Lung (tissue), 12 donors: ENCODE data around the gene PDGFB. TPM values are rescaled to one million over a fixed set of nuclear protein-coding genes. Genes with fewer than 3 reads are reported as not detected.

Experiments
- ATAC-seq: fragments of 200-7000 bp; cut with Tn5 transposase; one replicate; pipeline ENCODE4 v1.9.1; 2020; ENCODE audit warnings: moderate number of reproducible peaks; ENCODE audit not compliant: insufficient read depth, low FRiP score
- DNase-seq, 3 donors: peaks; one replicate each; pipeline ENCODE4 v3.0.0-alpha.2; 2013 to 2017
- H3K27ac ChIP-seq, 2 donors: one replicate each; pipeline ENCODE4 v1.5.1; 2013; ENCODE audit warnings: mild to moderate bottlenecking in 2 of 2, moderate library complexity in 2 of 2, control low read depth in 1 of 2, inconsistent platforms in 1 of 2, low read depth in 1 of 2, low read length in 1 of 2
- H3K27me3 ChIP-seq, 3 donors: one replicate each; pipeline ENCODE4 v1.5.1; 2013; ENCODE audit warnings: low read length in 2 of 3; ENCODE audit not compliant: control insufficient read depth in 3 of 3, insufficient read depth in 3 of 3
- H3K36me3 ChIP-seq, 4 donors: one replicate each; pipeline ENCODE4 v1.5.1; 2013; ENCODE audit warnings: low read length in 4 of 4, mild to moderate bottlenecking in 1 of 4, moderate library complexity in 1 of 4; ENCODE audit not compliant: control insufficient read depth in 4 of 4, insufficient read depth in 4 of 4
- H3K4me1 ChIP-seq, 5 donors: one replicate each; pipeline ENCODE4 v1.5.1; 2013; ENCODE audit warnings: low read length in 5 of 5, mild to moderate bottlenecking in 2 of 5, moderate library complexity in 1 of 5; ENCODE audit not compliant: control insufficient read depth in 5 of 5, insufficient read depth in 5 of 5
- H3K4me3 ChIP-seq: one replicate; pipeline ENCODE4 v1.5.1; 2013; ENCODE audit warnings: mild to moderate bottlenecking, control low read depth, moderate library complexity
- H3K9ac ChIP-seq, 2 donors: one replicate each; pipeline ENCODE4 v1.5.1; 2013; ENCODE audit warnings: low read length in 2 of 2, control low read depth in 1 of 2; ENCODE audit not compliant: insufficient read depth in 1 of 2
- H3K9me3 ChIP-seq, 4 donors: one replicate each; pipeline ENCODE4 v1.5.1; 2013; ENCODE audit warnings: low read length in 3 of 4, mild to moderate bottlenecking in 1 of 4, moderate library complexity in 1 of 4; ENCODE audit not compliant: control insufficient read depth in 4 of 4, insufficient read depth in 3 of 4
- WGBS, 2 donors: extraction: QIAGEN DNeasy Blood & Tissue Kit; methylation state at CpG; one replicate each; pipeline ENCODE4 v1.1.7; 2013; 5-methylcytosine and 5-hydroxymethylcytosine counted together
- polyA plus RNA-seq, 2 donors: library from polyadenylated mRNA; stranded (reverse); fragments of 200-250 nt; gene quantifications; one replicate each; pipeline ENCODE4 v1.2.1, GENCODE V29; 2013
- total RNA-seq, 2 donors: library from RNA; depleted of rRNA in 1 of 2; stranded (reverse); fragments of >200 nt in 1 of 2; gene quantifications; one replicate each; pipeline ENCODE4 v1.2.1, GENCODE V29; 2014 to 2021
- TF ChIP-seq, protein P1 (sequence below): IDR thresholded peaks from 2 replicates; pipeline ENCODE4 v1.5.1; 2012; ENCODE audit warnings: mild to moderate bottlenecking; ENCODE audit errors: control extremely low read depth, extremely low read depth
- donor health status: control.
- donor health status: control.
- donor health status: Bipolar disorder and iron deficiency.
- donor health status: healthy.
- donor health status: DM: yes; HTN: yes; CAD: no.

Gene PDGFB
- total and polyA plus RNA-seq, 4 donors = 9.8 to 56.7 (median 29.5) TPM

DNA sequence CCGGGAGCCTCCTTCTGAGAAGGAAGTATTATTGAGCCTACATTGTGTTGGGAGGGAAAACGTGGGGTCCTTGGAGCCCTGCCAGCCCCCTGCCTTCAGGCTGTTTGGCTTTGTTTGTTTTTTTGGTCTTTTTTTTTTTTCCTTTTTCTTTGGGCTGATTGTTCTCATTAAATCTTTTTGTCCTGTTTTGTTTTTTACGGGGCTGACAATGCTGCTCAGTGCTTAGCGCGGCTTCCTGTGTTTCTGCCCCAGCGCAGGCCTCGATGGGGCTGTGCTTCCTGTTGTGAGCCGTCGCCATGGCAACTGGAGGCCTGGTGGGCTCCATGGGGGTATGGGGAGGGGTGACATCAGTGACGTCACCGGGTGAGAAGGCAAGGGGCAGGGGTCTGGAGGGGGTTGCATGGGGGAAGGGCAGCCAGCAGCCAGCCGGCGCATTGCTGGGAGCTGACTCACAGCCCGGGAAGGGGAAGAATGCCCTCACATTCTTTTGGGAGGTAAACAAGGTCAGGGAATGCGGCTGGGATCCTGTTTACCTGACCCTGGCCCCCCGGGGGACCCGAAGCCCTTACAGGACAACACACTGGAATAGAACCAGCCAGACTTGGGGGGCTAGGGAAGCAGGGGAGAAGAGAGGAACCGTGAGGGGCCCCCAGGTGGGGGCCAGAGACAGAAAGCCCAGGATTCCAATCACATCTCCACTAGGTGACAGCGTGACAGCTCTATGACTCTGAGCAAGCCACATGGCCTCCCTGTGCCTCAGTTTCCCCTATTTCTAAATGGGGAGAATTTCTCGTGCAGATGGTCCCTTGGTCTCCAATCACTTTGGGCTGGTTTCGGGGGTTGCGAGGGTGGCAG is 70.1 kb downstream of the PDGFB start:
- H3K27ac ChIP-seq = peak overlapping the region; percentile 25 to 89
- TF ChIP-seq, protein P1, sequence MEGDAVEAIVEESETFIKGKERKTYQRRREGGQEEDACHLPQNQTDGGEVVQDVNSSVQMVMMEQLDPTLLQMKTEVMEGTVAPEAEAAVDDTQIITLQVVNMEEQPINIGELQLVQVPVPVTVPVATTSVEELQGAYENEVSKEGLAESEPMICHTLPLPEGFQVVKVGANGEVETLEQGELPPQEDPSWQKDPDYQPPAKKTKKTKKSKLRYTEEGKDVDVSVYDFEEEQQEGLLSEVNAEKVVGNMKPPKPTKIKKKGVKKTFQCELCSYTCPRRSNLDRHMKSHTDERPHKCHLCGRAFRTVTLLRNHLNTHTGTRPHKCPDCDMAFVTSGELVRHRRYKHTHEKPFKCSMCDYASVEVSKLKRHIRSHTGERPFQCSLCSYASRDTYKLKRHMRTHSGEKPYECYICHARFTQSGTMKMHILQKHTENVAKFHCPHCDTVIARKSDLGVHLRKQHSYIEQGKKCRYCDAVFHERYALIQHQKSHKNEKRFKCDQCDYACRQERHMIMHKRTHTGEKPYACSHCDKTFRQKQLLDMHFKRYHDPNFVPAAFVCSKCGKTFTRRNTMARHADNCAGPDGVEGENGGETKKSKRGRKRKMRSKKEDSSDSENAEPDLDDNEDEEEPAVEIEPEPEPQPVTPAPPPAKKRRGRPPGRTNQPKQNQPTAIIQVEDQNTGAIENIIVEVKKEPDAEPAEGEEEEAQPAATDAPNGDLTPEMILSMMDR = no peak
- peak overlapping the region in 1 of 2 donors; percentile 17 for H3K9ac ChIP-seq
- no peak overlapping the region for H3K4me3 ChIP-seq
- no peaks in the 10 kb centered on the region for H3K9me3 ChIP-seq
- peaks cover 13 to 57% (median 28%) of the 10 kb centered on the region in 5 donors for H3K4me1 ChIP-seq
- DNase-seq (peak; percentile 91 to 94 (median 92)), ATAC-seq (peak; percentile 17)
- no peaks in the 10 kb centered on the region for H3K27me3 ChIP-seq
- 19 to 24% methylated on average over 22 of the region's 22 CpGs for WGBS, 2 donors
- H3K36me3 ChIP-seq = no peaks in the 10 kb centered on the region

DNA sequence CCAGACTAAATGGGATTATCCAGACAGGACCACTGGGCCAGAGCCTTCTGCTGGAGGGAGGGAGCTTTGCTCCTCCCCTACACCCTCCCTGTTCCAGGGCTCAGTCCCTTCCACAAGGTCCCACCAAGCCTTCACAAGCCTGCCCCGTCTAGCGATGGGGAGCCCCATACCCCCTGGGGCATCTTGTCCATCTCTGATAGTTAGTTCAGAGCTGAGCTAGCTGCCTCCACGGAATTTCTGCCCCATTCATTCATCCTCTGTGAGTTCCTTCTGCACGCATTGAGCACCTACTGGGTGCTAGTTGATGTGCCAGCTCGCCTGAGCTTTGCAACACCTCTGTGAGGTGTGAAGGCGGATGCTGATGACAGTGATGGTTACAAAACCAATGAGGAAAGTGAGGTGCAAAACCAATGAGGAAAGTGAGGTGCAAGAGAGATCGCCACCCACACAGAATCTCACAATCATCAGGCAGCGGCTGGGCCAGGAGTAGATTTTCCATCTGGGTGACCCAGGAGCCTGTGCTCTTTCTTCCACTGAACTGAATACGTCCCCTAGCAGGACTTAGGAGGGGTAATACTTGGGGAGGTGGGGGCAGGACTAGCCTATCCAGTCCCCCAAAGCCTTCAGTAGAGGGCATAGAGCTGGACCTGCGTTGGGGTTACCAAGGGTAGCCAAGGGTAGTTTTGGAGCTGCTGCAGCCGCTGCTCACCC is 70.8 kb downstream of the PDGFB start:
- 49 to 56% methylated on average over 11 of the region's 11 CpGs for WGBS, 2 donors
- DNase-seq = no peak
- ATAC-seq = no peak
- Histone ChIP-seq H3K4me3 (no peak overlapping the region), H3K27me3 (no peaks in the 10 kb centered on the region), H3K9me3 (no peaks in the 10 kb centered on the region), H3K4me1 (peaks cover 13 to 54% (median 28%) of the 10 kb centered on the region in 5 donors), H3K27ac (peak overlapping the region; percentile 50 to 89), H3K36me3 (no peaks in the 10 kb centered on the region), H3K9ac (peak overlapping the region in 1 of 2 donors; percentile 17)
- TF ChIP-seq, protein P1 = no peak

Other genes starting within 250 kb of the PDGFB start
- gene APOBEC3C, start 230.7 kb downstream of the PDGFB start, total RNA-seq = 10 to 100 TPM; 11.1 to 21.7 TPM
- 10 to 100 TPM; 12.0 to 15.3 TPM for gene APOBEC3C, start 230.7 kb downstream of the PDGFB start, polyA plus RNA-seq
- 1 to 10 TPM; 2.5 to 2.6 TPM for gene APOBEC3D, start 223.9 kb downstream of the PDGFB start, total RNA-seq
- 1 to 10 TPM; 1.4 to 1.7 TPM for gene APOBEC3D, start 223.9 kb downstream of the PDGFB start, polyA plus RNA-seq
- 10 to 100 TPM in 1 of 2 donors, 1 to 10 TPM in 1; 7.7 to 12.1 TPM for gene APOBEC3F, start 204.1 kb downstream of the PDGFB start, total RNA-seq
- 1 to 10 TPM; 3.6 to 4.3 TPM for gene APOBEC3F, start 204.1 kb downstream of the PDGFB start, polyA plus RNA-seq
- gene APOBEC3G, start 167.7 kb downstream of the PDGFB start, total RNA-seq = 10 to 100 TPM; 12.8 to 15.2 TPM
- gene APOBEC3G, start 167.7 kb downstream of the PDGFB start, polyA plus RNA-seq = 10 to 100 TPM in 1 of 2 donors, 1 to 10 TPM in 1; 6.5 to 15.5 TPM
- not detected for gene APOBEC3H, start 147.7 kb downstream of the PDGFB start, total RNA-seq
- gene APOBEC3H, start 147.7 kb downstream of the PDGFB start, polyA plus RNA-seq = 1 to 10 TPM in 1 of 2 donors, under 1 TPM in 1; 0.57 to 1.2 TPM
- 10 to 100 TPM; 18.1 to 22.9 TPM for gene CBX7, start 92.3 kb downstream of the PDGFB start, total RNA-seq
- 10 to 100 TPM; 18.9 to 27.8 TPM for gene CBX7, start 92.3 kb downstream of the PDGFB start, polyA plus RNA-seq
- 1,000 to 10,000 TPM; 1,521 to 1,689 TPM for gene RPL3, start 74.6 kb upstream of the PDGFB start, total RNA-seq
- gene RPL3, start 74.6 kb upstream of the PDGFB start, polyA plus RNA-seq = 1,000 to 10,000 TPM; 2,233 to 2,749 TPM
- gene SYNGR1, start 105.0 kb upstream of the PDGFB start, total RNA-seq = 10 to 100 TPM in 1 of 2 donors, 1 to 10 TPM in 1; 4.9 to 13.3 TPM
- 1 to 10 TPM; 3.5 to 6.1 TPM for gene SYNGR1, start 105.0 kb upstream of the PDGFB start, polyA plus RNA-seq
- gene TAB1, start 154.8 kb upstream of the PDGFB start, total RNA-seq = 10 to 100 TPM; 20.2 to 29.7 TPM
- 10 to 100 TPM; 13.9 to 16.4 TPM for gene TAB1, start 154.8 kb upstream of the PDGFB start, polyA plus RNA-seq
- gene MGAT3, start 212.0 kb upstream of the PDGFB start, total RNA-seq = 10 to 100 TPM in 1 of 2 donors, 1 to 10 TPM in 1; 5.8 to 19.4 TPM
- 1 to 10 TPM; 5.6 to 6.0 TPM for gene MGAT3, start 212.0 kb upstream of the PDGFB start, polyA plus RNA-seq